Non-pigmented ciliary epithelial cell (primary cell): ENCODE data around the gene SMYD3.
"Not testable (repeated sequence)": the region's sequence is repeated elsewhere in the genome, so short reads cannot be mapped to it uniquely, and the experiment has no call there.

ENCODE experiments used
- DNase-seq: peaks from one replicate; pipeline ENCODE4 v3.0.0-alpha.2; 2010; ENCODE audit warnings: low read depth

SMYD3 gene

DNA sequence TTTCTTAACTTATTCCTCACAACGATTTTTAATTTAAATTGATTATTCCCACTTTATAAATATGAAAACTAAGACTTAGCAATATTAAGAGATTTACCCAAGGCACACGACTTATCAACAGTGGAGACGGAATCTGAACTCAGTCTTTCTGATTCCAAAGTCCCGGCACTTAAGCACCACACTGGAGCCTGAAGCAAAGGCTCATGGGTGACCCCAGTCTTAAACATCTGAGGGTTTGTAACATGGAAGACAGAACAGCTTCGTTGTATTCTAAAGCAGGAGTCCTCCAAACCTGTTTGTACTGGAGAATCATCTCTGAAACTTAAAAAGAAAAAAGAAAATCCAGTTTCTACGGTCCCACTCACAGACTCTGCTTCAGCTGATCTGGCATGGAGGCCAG, 519.5 kb downstream of the SMYD3 start:
- DNase-seq = no peak

DNA sequence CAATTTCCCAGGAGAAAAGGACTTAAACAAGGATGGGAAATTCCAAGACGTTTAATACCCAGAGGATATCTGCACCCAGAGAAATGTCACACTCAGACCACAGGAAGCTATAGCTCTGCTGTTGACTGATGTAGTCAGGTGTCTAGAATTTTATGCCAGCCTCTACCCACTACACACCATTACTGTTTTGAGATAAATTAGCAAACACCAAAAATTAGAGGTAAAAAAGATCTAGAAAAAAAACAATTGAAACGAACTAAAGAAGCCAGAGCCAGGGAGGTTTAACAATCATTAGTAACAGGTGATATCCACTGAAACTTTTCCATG, 519.9 kb downstream of the SMYD3 start:
- DNase-seq = no peak

DNA sequence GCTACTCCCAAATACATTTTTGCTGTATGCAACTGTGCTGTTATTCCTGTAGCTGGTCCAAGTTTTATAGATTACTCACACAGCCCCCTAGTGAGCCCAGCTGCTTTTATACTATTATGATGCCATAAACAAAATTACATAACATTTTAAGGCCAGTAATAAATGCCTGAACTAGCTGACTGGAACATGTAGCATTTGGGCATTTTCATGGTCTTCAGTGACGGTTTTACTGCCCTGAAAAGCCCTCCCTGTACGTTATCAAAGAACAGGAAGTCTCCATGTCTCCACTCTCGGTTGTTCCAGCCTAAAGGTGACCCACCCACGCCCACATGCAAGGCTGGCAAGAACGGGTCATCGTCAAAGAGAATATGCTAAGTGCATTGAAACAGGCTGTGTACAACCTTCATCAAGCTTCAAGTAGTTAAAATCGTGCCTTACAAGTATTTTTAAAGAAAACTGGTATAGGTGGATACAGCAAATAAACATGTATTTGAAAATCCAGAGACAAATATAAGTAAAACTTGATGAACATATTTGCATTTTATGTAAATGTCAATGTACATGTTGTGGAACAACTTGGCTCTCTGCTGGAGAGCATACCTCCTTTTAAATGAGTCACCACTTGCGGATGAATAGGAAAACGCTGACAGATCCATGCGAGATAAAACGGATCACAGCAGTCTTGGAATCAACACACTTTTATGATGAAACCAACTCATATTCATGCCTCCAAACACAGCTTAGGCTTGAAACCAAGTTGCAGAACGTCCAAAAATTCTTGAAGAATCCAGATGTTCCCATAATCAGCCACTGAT, 520.5 kb downstream of the SMYD3 start:
- DNase-seq = no peak

DNA sequence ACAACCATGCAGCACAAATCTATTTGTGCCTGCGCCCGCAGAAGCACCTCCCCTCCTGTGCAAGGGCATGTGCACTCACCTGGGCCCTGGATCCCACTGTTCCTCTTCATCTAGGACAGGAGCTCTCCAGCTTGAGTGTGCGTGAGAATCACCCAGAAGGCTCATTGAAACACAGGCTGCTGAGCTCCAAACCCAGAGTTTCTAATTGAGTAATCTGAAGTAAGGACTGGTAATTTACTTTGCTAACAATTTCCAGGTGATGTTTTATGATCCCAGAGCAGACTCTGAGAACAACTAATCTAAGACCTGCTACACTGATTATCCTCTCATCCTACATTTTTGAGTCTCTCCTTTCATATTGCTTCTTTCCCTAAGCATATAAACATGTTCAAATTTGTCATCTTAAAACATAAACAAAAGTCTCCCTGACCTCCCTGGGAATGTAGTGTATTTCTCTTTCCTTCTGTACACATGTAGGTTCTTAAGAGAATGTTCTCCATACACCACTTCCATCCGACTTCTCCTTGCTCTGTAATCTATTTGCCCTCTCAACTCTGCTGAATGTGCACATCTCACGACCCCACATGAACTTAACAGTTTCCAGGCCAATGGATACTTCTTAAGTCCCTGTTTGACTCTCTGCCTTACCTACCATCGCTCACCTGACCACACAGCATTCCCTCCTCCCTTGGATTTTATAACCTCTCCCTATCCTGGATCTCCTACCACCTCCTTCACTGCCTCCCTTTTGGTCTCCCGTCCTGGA, 522.5 kb downstream of the SMYD3 start:
- DNase-seq = no peak

DNA sequence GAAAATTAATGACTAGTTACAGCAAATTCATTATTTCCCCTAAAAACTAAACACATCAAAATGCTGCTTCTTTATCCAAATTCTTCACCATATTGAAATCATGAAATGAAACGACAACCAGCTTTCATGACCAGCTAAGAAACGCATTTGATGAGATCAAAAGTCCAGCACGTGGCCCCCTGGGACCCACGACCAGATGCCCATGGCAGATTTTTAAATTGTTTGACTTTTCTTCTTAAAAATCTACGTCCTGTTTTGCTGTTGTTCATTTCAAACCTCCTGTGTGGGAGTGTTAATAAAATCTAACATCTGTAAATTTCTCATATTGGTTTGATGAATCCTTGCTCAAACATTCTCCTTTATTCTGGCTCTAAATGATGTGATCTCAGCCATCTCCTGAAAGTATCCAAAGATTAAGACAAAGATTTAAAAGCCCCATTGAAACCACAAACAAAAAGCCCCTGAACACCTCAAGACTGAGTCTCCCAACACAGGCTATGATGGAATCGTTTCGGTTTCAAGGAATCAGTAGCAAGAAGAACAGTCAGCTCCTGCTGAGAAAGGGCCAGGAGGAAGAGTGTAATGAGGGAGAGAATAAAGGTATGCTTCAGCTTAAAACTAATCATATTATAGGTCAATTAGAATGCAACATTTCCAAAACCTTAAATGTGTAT, 523.6 kb downstream of the SMYD3 start:
- DNase-seq = no peak

DNA sequence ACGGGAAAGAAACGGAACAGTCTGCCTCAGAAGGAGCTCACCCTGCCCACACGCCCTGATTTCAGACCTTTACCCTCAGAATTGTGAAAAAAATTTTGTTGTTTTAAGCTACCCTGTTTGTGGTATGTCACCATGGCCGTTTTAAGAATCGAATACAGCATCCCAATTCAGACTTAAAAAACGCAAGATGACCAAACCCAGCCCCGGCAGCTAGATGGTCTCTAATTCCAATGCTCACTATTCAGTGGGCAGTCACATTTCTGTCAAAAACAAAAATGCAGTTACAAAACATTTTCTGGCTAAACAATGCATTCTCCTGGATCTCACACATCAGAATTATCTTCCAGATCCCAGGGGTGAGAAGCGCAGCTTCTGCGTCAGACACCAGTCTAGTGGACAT, 527.5 kb downstream of the SMYD3 start:
- no peak for DNase-seq

DNA sequence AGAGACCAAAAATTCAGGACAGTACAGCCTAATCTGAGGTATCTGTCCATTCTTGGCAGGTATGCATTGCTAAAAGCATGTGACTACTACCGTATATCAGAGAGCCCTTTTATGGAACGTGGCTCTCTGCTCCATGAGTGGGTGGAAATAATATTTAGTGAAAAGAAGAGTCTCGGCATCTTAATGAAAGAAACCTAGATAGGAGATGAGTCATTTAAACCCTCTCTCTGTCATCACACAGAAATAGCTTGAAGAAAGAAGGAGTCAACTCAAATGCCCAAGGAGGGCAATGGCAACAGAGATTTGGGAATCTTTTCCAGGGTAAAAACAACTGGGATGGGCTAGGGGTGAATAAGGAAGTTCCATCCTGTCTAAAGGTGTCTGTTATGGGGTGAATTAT, 528.2 kb downstream of the SMYD3 start:
- DNase-seq = no peak

DNA sequence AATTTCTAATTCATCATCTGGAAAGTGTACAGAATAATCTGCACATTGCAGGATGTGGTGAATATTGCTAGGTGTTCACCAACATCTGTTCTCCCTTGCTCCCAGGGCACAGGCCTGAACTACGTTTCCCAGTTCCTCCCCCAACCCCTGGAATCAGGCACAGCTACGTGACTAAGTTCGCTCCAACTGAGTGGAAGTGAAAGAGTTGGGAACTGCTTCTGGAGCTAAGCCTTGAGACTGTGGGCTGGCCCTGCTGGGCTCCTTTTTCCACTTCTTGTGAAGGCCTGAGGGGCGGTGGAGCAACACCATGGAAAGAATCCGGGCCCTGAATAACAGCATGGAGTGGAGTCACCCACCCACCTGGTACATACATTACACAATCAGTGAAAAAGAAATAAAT, 534.6 kb downstream of the SMYD3 start:
- no peak for DNase-seq

DNA sequence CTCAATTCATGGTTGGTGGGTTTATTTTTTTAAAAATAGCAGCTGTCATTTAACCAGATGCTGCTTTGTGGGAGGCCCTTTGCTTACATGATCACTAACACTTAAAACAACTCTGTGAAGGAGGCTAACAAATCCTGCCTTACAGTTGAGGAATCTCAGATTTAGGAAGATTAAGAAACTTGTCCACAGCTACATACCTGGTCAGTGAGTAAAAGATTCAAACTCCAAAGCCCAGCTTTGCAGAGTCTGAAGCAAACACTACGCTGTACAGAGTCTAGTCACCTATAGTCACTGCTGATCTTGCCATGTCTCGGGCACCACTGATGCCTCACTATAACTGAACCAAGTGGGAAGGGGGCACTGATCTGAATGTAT, 535.4 kb downstream of the SMYD3 start:
- no peak for DNase-seq

DNA sequence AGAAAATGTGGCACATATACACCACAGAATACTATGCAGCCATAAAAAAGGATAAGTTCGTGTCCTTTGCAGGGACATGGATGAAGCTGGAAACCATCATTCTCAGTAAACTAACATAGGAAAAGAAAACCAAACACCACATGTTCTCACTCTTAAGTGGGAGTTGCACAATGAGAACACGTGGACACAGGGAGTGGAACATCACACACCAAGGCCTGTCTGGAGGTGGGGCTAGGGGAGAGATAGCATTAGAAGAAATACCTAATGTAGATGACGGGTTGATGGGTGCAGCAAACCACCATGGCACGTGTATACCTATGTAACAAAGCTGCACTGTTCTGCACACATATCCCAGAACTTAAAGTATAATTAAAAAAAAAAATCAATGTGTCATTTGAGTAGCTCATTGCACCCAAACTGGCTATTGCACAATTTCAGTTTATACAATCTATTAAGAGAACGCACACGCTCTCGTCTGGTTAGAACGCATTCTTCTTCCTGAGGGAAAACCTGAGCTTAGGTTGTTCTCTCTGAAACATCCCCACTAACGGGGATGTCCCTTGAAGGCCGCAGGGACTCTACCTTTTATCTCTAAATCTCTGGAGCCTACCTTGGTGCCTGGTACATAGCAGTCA, 535.9 kb downstream of the SMYD3 start:
- not testable (repeated sequence) for DNase-seq

DNA sequence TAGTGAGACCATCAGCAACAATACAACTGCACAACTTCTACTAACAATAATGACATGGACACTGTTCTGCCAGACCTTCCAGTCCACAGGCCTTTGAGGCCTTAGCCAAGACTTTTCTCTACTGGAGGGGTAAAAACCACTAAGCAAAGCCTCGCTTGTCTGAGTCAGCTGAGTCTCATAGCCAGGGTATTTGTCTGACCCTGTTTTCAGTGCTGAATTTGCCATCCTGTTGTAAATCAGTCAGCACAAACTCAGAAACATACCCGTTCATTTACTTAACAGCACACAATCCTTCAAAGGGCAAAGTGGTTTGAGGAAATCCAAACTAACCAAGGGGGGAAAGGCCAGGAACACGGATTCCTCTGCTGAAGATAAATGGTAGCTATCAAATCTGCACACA, 537.8 kb downstream of the SMYD3 start:
- peak; percentile 78 for DNase-seq

DNA sequence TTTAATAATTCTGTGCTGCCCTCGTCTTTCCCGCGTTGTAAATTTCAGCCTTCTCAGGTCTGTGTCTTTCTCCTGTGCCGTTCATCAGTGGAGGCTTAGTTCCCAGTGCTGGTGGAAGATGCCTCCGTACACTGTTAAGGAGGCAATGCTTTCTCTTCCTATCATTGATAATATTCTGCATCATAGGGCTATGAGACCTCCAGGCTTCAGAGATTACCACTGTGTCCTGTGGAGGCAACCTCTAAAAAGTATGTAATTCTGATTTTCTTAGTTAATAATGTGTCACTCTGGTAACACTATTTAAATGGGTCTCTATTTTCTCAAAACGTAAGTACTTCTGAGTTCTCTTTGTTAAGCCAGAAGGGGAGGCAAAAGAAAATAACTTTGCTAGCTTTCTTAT, 538.3 kb downstream of the SMYD3 start:
- no peak for DNase-seq

DNA sequence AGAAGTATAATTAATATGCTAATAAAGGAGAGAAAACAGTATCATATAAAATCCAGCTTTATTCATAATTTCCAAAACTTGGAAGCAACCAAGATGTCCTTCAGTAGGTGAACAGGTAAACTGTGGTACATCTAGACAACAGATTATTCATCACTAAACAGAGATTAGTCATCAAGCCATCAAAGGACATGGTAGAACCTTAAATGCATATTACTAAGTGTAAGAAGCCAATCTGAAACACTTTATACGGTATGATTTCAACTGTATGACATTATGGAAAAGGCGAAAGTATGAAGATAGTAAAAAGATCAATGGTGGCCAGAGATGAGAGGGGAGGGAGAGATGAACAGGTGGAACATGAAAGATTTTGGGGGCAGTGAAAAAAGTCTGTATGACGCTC, 541.7 kb downstream of the SMYD3 start:
- no peak for DNase-seq

DNA sequence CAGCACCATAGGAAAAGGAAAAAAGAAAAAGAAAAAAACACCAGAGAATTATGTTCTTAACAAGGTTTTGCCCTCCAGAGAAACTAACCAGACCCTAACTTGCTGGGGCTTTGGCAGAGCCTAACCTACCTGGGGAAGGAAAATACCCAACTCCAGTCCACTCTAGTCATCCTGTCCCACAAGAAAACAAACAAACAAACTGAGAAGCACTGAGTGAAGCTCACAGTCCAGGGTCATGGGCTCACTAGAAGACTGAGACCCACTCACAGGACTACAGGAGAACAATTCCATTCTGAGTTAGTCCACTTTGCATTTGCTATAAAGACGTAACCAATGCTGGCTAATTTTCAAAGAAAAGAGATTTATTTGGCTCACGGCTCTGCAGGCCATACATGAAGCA, 543.4 kb downstream of the SMYD3 start:
- no peak for DNase-seq

DNA sequence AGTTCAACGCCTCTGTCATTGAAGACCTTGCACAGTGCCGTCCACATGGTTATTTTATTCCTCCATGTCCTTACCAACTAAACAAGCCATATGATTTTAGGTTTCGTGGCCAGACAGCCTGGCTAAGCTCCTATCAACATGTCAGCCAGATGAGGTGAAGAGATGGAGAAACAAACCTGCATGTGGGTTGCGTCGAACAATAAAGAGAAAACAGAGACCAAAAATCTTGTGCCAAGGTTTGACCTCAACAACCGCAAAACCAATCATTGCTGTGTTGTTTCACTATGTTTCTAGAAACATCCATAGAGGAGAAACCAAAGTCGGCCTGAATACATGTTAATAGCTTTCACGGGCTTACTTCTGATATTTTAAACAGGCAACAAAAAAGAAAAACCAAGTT, 544.6 kb downstream of the SMYD3 start:
- no peak for DNase-seq

DNA sequence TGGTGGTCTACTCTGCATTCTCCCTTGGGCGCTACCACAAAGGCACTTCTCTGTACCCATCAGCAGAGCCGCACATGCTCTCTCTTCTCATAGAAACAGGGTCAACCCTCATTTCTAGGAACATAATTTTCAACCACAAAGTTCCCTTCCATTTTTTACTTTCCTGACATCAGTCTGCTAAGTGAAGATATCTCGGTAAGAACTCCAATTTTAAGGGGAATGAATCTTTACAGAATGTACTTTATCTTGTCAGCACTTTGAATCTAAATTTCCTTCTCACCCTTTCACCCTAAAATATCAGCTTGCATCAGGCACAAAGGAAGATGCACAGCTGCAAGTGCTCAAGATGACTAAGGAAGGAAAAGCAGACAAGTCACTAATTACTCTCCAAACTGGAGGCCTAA, 545.9 kb downstream of the SMYD3 start:
- DNase-seq = no peak

DNA sequence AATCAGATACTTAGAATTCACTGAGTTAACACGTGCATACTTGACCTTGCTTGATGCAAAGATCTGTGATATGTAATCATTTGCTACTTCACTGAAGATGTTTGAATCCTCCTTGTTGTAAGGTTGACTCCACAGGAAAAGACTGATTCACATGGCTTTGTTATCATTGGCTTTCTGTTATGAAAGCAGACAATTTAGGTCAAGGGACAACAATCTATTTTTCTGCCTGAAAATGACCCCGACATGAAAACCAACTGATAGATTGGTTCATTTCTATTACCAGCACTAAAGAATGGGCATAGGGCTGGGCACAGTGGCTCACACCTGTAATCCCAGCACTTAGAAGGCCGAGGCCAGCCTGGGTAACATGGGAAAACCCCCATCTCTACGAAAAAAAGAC, 546.9 kb downstream of the SMYD3 start:
- no peak for DNase-seq

DNA sequence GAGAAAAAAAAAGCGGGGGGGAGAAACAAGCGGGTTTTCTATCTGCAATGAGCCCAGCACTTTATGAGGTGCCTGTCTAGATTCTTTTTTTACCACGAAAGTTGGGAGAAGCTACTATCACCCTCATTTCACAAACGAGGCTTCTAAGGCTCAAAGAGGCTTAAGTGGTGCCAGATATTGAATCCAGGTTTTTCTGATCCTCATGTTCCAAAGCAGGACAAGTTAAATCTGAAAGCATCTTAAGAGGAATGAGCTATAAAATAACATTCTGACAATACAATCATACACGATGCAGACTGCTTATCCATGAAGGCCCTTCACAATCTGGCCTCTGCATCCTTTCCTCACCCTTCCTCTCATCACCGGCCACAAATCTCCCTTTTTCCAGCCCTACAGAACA, 549.1 kb downstream of the SMYD3 start:
- DNase-seq = no peak

DNA sequence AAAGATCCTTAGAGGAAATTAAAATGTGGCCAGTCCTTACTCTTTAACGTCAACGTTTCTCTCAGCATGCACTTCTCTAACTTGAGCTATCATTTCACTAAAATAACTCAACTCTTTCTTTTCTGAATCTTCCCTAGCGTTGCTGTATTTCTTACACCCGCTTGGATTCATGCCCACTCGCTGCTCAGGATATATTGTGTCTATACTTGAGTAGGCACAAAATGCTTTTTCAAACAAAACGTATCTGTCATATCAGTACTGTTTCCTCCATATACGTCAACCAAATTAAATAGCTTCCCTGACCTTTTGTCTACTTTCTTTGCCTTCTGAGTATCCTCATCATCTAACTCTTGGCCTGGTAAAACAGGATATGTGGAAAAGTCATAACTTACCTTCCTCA, 549.7 kb downstream of the SMYD3 start:
- no peak for DNase-seq

DNA sequence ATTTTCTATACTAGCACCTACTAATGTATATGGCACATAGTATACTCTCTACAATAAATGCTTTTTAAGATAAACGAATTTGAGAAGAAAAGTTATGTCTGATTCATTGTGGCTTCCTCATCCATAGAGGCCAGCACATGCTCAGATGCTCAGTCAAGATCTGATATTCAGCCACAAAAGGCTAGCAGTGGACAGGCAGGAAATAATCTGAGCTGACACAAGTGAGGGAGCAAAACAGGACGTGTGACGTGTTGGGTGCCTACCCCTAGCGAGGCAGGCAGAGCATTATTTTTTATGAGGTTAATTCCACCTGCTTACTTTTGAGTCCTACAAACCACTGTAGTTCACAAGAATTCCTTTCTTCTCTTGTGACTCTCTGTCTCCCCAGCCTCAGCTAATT, 550.9 kb downstream of the SMYD3 start:
- DNase-seq = peak; percentile 42

DNA sequence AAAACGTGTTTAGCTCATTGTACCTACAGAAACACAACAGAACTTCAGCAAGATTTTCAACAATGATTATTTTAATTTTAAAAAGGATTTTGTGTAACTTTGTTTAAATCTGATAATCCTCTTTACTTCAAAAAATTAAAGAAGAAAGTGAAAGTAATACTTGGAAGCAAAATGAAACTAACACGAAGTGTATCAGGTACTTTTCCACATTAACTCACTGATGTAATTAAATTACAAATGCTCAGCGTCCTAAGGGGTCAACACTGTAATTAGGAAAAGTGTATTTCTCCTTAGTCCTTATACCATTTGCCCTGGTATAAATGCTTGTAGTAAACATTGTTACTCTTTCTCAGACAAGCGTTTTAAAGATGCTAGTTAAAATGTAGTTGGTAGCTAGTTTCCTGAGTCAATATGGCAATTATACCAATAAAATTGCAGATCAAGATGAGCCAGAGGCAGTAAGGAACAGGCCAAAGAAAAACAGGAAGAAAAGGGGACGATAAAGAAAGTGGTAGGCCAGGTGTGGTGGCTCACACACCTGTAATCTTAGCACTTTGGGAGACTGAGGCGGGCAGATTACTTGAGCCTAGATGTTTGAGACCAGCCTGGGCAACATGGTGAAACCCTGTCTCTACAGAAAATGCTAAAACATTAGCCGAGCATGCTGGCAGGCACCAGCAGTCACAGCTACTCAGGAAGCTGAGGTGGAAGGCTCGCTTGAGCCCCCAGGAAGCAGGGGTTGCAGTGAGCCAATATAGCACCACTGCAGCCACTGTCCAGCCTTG, 553.0 kb downstream of the SMYD3 start:
- DNase-seq = no peak
